H4 (cell line): ENCODE results near the gene F13A1. TPM values are rescaled to one million over a fixed set of nuclear protein-coding genes. Genes with fewer than 3 reads are reported as not detected.

Experiments
- DNase-seq: peaks from one replicate; pipeline ENCODE4 v3.0.0-alpha.2; 2015; ENCODE audit warnings: low spot score
- total RNA-seq: library from RNA; depleted of rRNA; stranded (reverse); fragments of >200 nt; shearing (Covaris generic); gene quantifications from 2 replicates; pipeline ENCODE4 v1.2.3, GENCODE V29; 2014

F13A1 gene
- total RNA-seq, 1 experiment from 2014 or later: 0.02 TPM

GRCh38 chr6:6193221-6193745, 127.2 kb downstream of the F13A1 start:
- no peak for DNase-seq

- DNase-seq: no peak
Measured at GRCh38 chr6:6191909-6192308, 128.6 kb downstream of the F13A1 start.

GRCh38 chr6:6191476-6191875, 129.0 kb downstream of the F13A1 start:
- DNase-seq: no peak

- no peak for DNase-seq
Measured at GRCh38 chr6:6180684-6181083, 139.8 kb downstream of the F13A1 start.

- DNase-seq: no peak
Measured at GRCh38 chr6:6179858-6180623, 140.4 kb downstream of the F13A1 start.

- no peak for DNase-seq
Measured at GRCh38 chr6:6178795-6179194, 141.7 kb downstream of the F13A1 start.

GRCh38 chr6:6177754-6178153, 142.7 kb downstream of the F13A1 start:
- DNase-seq: no peak

- no peak for DNase-seq
Measured at GRCh38 chr6:6176586-6177228, 143.8 kb downstream of the F13A1 start.

- DNase-seq: no peak
Measured at GRCh38 chr6:6176127-6176526, 144.3 kb downstream of the F13A1 start.

- DNase-seq: no peak
Measured at GRCh38 chr6:6169141-6169540, 151.3 kb downstream of the F13A1 start.

- DNase-seq: no peak
Measured at GRCh38 chr6:6166064-6166463, 154.4 kb downstream of the F13A1 start.

GRCh38 chr6:6164367-6164766, 156.1 kb downstream of the F13A1 start:
- no peak for DNase-seq

- no peak for DNase-seq
Measured at GRCh38 chr6:6154335-6154734, 166.1 kb downstream of the F13A1 start.

GRCh38 chr6:6152060-6152459, 168.4 kb downstream of the F13A1 start:
- no peak for DNase-seq

- no peak for DNase-seq
Measured at GRCh38 chr6:6148192-6148815, 172.2 kb downstream of the F13A1 start.

GRCh38 chr6:6131492-6132109, 188.9 kb downstream of the F13A1 start:
- DNase-seq: no peak

- no peak for DNase-seq
Measured at GRCh38 chr6:6125495-6125894, 195.0 kb downstream of the F13A1 start.

GRCh38 chr6:6123803-6124202, 196.7 kb downstream of the F13A1 start:
- DNase-seq: no peak

- DNase-seq: no peak
Measured at GRCh38 chr6:6121943-6122342, 198.5 kb downstream of the F13A1 start.

GRCh38 chr6:6105472-6106036, 214.9 kb downstream of the F13A1 start:
- no peak for DNase-seq
